ENCODE measurements around the gene BLTP3B. TPM values are rescaled to one million over a fixed set of nuclear protein-coding genes. Genes with fewer than 3 reads are reported as not detected.
A peak's percentile ranks its signal among the peaks of the same experiment; 100 is the strongest.

Gene BLTP3B
- total and polyA plus RNA-seq, 2 of the 13 experiments (the other 11 are each of a cell fraction or from before 2014, with no cell fraction given), result 15.6 to 24.4 TPM

DNA sequence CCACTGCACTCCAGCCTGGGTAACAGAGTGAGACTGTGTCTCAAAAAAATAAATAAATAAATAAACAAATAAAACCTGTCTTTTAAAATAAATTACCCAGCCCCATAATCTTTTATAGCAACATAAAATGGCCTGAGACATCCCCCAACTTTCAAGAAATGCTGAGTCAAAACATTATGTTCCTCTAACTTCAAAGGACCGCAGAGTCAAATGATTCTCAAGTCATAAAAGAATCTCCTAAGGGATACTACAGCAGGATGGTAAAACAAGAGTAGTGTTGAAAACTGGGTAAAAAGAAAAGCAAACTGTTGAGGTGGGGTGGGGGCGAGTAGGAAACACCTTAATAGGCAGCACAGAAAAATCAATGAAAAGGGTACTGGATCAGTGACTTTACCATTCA, 9.5 kb downstream of the BLTP3B start (continued):
- TF ChIP-seq, protein P1, sequence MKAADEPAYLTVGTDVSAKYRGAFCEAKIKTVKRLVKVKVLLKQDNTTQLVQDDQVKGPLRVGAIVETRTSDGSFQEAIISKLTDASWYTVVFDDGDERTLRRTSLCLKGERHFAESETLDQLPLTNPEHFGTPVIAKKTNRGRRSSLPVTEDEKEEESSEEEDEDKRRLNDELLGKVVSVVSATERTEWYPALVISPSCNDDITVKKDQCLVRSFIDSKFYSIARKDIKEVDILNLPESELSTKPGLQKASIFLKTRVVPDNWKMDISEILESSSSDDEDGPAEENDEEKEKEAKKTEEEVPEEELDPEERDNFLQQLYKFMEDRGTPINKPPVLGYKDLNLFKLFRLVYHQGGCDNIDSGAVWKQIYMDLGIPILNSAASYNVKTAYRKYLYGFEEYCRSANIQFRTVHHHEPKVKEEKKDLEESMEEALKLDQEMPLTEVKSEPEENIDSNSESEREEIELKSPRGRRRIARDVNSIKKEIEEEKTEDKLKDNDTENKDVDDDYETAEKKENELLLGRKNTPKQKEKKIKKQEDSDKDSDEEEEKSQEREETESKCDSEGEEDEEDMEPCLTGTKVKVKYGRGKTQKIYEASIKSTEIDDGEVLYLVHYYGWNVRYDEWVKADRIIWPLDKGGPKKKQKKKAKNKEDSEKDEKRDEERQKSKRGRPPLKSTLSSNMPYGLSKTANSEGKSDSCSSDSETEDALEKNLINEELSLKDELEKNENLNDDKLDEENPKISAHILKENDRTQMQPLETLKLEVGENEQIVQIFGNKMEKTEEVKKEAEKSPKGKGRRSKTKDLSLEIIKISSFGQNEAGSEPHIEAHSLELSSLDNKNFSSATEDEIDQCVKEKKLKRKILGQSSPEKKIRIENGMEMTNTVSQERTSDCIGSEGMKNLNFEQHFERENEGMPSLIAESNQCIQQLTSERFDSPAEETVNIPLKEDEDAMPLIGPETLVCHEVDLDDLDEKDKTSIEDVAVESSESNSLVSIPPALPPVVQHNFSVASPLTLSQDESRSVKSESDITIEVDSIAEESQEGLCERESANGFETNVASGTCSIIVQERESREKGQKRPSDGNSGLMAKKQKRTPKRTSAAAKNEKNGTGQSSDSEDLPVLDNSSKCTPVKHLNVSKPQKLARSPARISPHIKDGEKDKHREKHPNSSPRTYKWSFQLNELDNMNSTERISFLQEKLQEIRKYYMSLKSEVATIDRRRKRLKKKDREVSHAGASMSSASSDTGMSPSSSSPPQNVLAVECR (CRISPR knock-in tag; IDR thresholded peaks at IDR 0.05; ENCODE audit: borderline replicate concordance), result no peak
- TF ChIP-seq, protein P2, sequence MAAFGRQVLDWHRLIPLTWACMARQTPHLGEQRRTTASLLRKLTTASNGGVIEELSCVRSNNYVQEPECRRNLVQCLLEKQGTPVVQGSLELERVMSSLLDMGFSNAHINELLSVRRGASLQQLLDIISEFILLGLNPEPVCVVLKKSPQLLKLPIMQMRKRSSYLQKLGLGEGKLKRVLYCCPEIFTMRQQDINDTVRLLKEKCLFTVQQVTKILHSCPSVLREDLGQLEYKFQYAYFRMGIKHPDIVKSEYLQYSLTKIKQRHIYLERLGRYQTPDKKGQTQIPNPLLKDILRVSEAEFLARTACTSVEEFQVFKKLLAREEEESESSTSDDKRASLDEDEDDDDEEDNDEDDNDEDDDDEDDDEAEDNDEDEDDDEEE (CRISPR knock-in tag; IDR thresholded peaks at IDR 0.05), result no peak
- TF ChIP-seq SRF (IDR thresholded peaks at IDR 0.05; ENCODE audit: low read depth, low read length), result 0 out of 2 replicates have a peak, but pooled peaks have one; percentile 10
- no peak for TF ChIP-seq ZNF589 (CRISPR knock-in tag; conservative IDR thresholded peaks at IDR 0.05)
- no peak for TF ChIP-seq MTF2 (CRISPR knock-in tag; IDR thresholded peaks at IDR 0.05; ENCODE audit: borderline replicate concordance)
- TF ChIP-seq, protein P3, sequence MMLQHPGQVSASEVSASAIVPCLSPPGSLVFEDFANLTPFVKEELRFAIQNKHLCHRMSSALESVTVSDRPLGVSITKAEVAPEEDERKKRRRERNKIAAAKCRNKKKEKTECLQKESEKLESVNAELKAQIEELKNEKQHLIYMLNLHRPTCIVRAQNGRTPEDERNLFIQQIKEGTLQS (CRISPR knock-in tag; IDR thresholded peaks at IDR 0.05), result no peak
- TF ChIP-seq, protein P4, sequence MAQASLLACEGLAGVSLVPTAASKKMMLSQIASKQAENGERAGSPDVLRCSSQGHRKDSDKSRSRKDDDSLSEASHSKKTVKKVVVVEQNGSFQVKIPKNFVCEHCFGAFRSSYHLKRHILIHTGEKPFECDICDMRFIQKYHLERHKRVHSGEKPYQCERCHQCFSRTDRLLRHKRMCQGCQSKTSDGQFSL (CRISPR knock-in tag; IDR thresholded peaks at IDR 0.05), result no peak
- TF ChIP-seq ZFY (CRISPR knock-in tag; IDR thresholded peaks at IDR 0.05), result no peak

Measured in HepG2 (cell line).